Kidney (tissue), 14 donors: ENCODE results near the gene LENEP. TPM values are rescaled to one million over a fixed set of nuclear protein-coding genes. Genes with fewer than 3 reads are reported as not detected.

Experiments used
- DNase-seq, 5 donors: peaks; one replicate each; pipeline ENCODE4 v3.0.0-alpha.2; 2013 to 2020
- FAIRE-seq: peaks from 2 replicates; lab custom pipeline; 2012; peaks lifted over from hg19 to GRCh38; lab: Jason Lieb, UNC
- H3K27ac ChIP-seq, 2 donors: one replicate each; pipeline ENCODE4 v1.7.0; 2013; ENCODE audit warnings: low read depth in 2 of 2, low read length in 2 of 2, inconsistent platforms in 1 of 2
- H3K27me3 ChIP-seq: one replicate; pipeline ENCODE4 v1.7.1; 2013; ENCODE audit warnings: low read length, inconsistent platforms; ENCODE audit not compliant: control insufficient read depth, insufficient read depth
- H3K36me3 ChIP-seq, 3 donors: one replicate each; pipeline versions ENCODE4 v1.7.0 to v1.7.1; 2013; ENCODE audit warnings: low read length in 3 of 3, control low read depth in 1 of 3, inconsistent platforms in 1 of 3; ENCODE audit not compliant: insufficient read depth in 3 of 3, control insufficient read depth in 2 of 3
- H3K4me1 ChIP-seq, 3 donors: one replicate each; pipeline versions ENCODE4 v1.7.0 to v1.7.1; 2013; ENCODE audit warnings: low read length in 3 of 3, inconsistent platforms in 1 of 3, low read depth in 1 of 3; ENCODE audit not compliant: control insufficient read depth in 2 of 3, insufficient read depth in 2 of 3
- H3K4me3 ChIP-seq, 3 donors: one replicate each; pipeline versions ENCODE4 v1.7.0 to v1.8.1; 2013; ENCODE audit warnings: low read length in 3 of 3, control low read depth in 1 of 3, inconsistent platforms in 1 of 3
- H3K9ac ChIP-seq, 3 donors: one replicate each; pipeline versions ENCODE4 v1.7.0 to v1.7.1; 2013; ENCODE audit warnings: low read length in 3 of 3, control low read depth in 1 of 3, inconsistent platforms in 1 of 3
- H3K9me3 ChIP-seq, 3 donors: one replicate each; pipeline versions ENCODE4 v1.7.0 to v1.7.1; 2013; ENCODE audit warnings: low read length in 3 of 3, control low read depth in 1 of 3, inconsistent platforms in 1 of 3; ENCODE audit not compliant: control insufficient read depth in 2 of 3, insufficient read depth in 1 of 3
- CTCF ChIP-seq: IDR thresholded peaks from 3 replicates; pipeline ENCODE4 v1.5.1; 2012; ENCODE audit warnings: mild to moderate bottlenecking, moderate library complexity, borderline replicate concordance; ENCODE audit not compliant: insufficient read depth; ENCODE audit errors: extremely low read depth
- intact Hi-C: fragments of 100-400 bp; cut with DNase I; formaldehyde crosslinking; loops from one replicate; pipeline ENCODE4 v1.11.1; 2022
- polyA plus RNA-seq: library from polyadenylated mRNA; stranded (reverse); fragments of 350-450 nt; fragmentation: Illumina TruSeq; extraction: RNeasy Lipid Tissue Mini Kit (QIAGEN cat#74804); gene quantifications from one replicate; pipeline ENCODE4 v1.2.3, GENCODE V29; 2014; ENCODE audit warnings: low read depth, low replicate concordance; ENCODE audit not compliant: insufficient read depth
- total RNA-seq: library from RNA; stranded (reverse); fragmentation: NEBNext Ultra II Directional; extraction: Animal tissue kit (Norgen Biotek cat#: 25700); gene quantifications from one replicate; pipeline ENCODE4 v1.2.1, GENCODE V29; 2021
- donor health status: control.
- donor health status: control.
- donor health status: control.
- donor health status: control.
- donor health status: control.
- donor health status: DM: yes; HTN: yes; CAD: no.
- donor health status: Normal renal cell carcinoma (clear cell type).

The LENEP gene
- total and polyA plus RNA-seq, 2 donors from 2014 or later: not detected

- Histone ChIP-seq H3K4me3 (no peak overlapping the region), H3K9ac (no peak overlapping the region), H3K36me3 (no peaks in the 10 kb centered on the region), H3K27ac (no peak overlapping the region), H3K9me3 (no peaks in the 10 kb centered on the region), H3K4me1 (peaks cover 0 to 11% (median 4%) of the 10 kb centered on the region in 3 donors), H3K27me3 (no peaks in the 10 kb centered on the region)
- intact Hi-C loops: no loop called here
- DNase-seq (peak in 1 of 5 donors; percentile 38), FAIRE-seq (no peak)
- TF ChIP-seq CTCF: no peak
Measured at GRCh38 chr1:155022136-155022926, 28.9 kb downstream of the LENEP start.

GRCh38 chr1:155022927-155023236 is 29.5 kb downstream of the LENEP start:
- DNase-seq (peak in 1 of 5 donors; percentile 35), FAIRE-seq (no peak)

GRCh38 chr1:155023627-155024026 is 30.2 kb downstream of the LENEP start:
- Histone ChIP-seq H3K27me3 (no peaks in the 10 kb centered on the region), H3K9me3 (no peaks in the 10 kb centered on the region), H3K36me3 (no peaks in the 10 kb centered on the region), H3K4me3 (no peak overlapping the region), H3K27ac (no peak overlapping the region), H3K9ac (no peak overlapping the region), H3K4me1 (peaks cover 0 to 3% (median 0%) of the 10 kb centered on the region in 3 donors)
- intact Hi-C loops: no loop called here
- peak in 1 of 5 donors; percentile 67 for DNase-seq
- FAIRE-seq: no peak
- TF ChIP-seq CTCF: no peak

More at GRCh38 chr1:155022927-155023236, 29.5 kb downstream of the LENEP start:
- intact Hi-C loops: no loop called here
- Histone ChIP-seq H3K4me1 (peaks cover 0 to 7% (median 2%) of the 10 kb centered on the region in 3 donors), H3K9ac (no peak overlapping the region), H3K27me3 (no peaks in the 10 kb centered on the region), H3K27ac (no peak overlapping the region), H3K9me3 (no peaks in the 10 kb centered on the region), H3K4me3 (no peak overlapping the region), H3K36me3 (no peaks in the 10 kb centered on the region)
- TF ChIP-seq CTCF: no peak
